Glutamatergic neuron (in vitro differentiated cells): ENCODE measurements around the gene CKB. TPM values are rescaled to one million over a fixed set of nuclear protein-coding genes. Genes with fewer than 3 reads are reported as not detected.

Experiments
- DNase-seq: peaks from one replicate; pipeline ENCODE4 v3.0.0; 2022
- H3K27ac Mint-ChIP-seq: one replicate; pipeline ENCODE4 v1.8.0; 2020; ENCODE audit warnings: mild to moderate bottlenecking, mixed read lengths, inconsistent platforms; ENCODE audit not compliant: unreplicated experiment
- H3K27me3 Mint-ChIP-seq: one replicate; pipeline ENCODE4 v1.8.0; 2020; ENCODE audit warnings: mild to moderate bottlenecking, moderate library complexity, mixed read lengths, inconsistent platforms; ENCODE audit not compliant: unreplicated experiment
- H3K36me3 Mint-ChIP-seq: one replicate; pipeline ENCODE4 v1.8.0; 2020; ENCODE audit warnings: mild to moderate bottlenecking, mixed read lengths, inconsistent platforms; ENCODE audit not compliant: unreplicated experiment
- H3K4me1 Mint-ChIP-seq: one replicate; pipeline ENCODE4 v1.8.0; 2020; ENCODE audit warnings: mild to moderate bottlenecking, low read depth, mixed read lengths, inconsistent platforms; ENCODE audit not compliant: unreplicated experiment
- H3K4me3 Mint-ChIP-seq: one replicate; pipeline ENCODE4 v1.8.0; 2020; ENCODE audit warnings: mild to moderate bottlenecking, mixed read lengths, inconsistent platforms; ENCODE audit not compliant: unreplicated experiment
- H3K9me3 Mint-ChIP-seq: one replicate; pipeline ENCODE4 v1.8.0; 2020; ENCODE audit warnings: mild to moderate bottlenecking, moderate library complexity, mixed read lengths, inconsistent platforms; ENCODE audit not compliant: unreplicated experiment
- CTCF ChIP-seq: fragments of 200-600 bp; sonication (generic); IDR thresholded peaks from one replicate; pipeline ENCODE4 v1.5.0; 2021; ENCODE audit not compliant: partially characterized antibody, unreplicated experiment
- total RNA-seq: library from RNA; stranded (reverse); fragmentation: NEBNext Ultra II Directional; extraction: Animal tissue kit (Norgen Biotek cat#: 25700); gene quantifications from one replicate; pipeline ENCODE4 v1.2.1, GENCODE V29; 2021; ENCODE audit not compliant: unreplicated experiment

Gene CKB
- total RNA-seq, 1 donor from 2014 or later = 2,561 TPM

- DNase-seq = no peak
- H3K4me3 Mint-ChIP-seq = peak overlapping the region; percentile 77
- peak overlapping the region; percentile 86 for H3K27ac Mint-ChIP-seq
- no peak for TF ChIP-seq CTCF
- no peaks in the 10 kb centered on the region for H3K36me3 Mint-ChIP-seq
- H3K9me3 Mint-ChIP-seq = peaks cover 28% of the 10 kb centered on the region
- peaks cover 12% of the 10 kb centered on the region for H3K4me1 Mint-ChIP-seq
- peaks cover 22% of the 10 kb centered on the region for H3K27me3 Mint-ChIP-seq
Observed at GRCh38 chr14:103519043-103519836, 3.4 kb downstream of the CKB start.

DNA sequence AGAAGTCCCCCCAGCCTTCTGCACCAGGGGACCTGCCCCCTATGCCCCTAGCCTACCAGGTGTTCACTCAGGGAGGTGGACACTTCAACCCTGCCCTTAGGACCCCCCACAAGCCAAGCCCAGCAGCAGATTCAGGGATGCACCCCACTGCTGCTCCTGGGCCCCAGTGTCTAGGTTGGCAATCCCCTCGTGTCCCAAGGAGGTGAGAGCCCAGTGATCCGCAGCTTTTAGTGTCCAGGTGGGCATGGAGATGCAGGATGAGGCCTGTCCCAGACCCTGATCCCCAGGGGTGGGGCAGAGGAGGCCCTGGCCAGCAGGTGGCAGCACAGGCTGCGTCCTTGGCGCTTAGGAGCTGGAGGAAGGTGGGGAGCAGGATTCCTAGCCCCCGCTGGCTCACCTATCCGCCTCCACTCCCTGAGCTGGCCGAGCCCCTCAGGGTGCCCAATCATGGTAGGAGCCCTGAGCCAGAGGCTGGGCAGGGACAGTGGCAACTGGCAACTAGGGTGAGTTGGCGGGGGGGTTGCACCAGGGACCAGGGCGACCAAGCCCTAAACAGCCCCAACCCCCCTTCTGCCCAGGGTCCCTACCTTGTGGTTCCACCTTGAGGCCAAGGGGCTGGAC is 4.1 kb downstream of the CKB start:
- DNase-seq = peak; percentile 83
- peak overlapping the region; percentile 86 for H3K27ac Mint-ChIP-seq
- H3K36me3 Mint-ChIP-seq = no peaks in the 10 kb centered on the region
- peak overlapping the region; percentile 77 for H3K4me3 Mint-ChIP-seq
- TF ChIP-seq CTCF = peak; percentile 85
- H3K4me1 Mint-ChIP-seq = peaks cover 9% of the 10 kb centered on the region
- H3K27me3 Mint-ChIP-seq = peaks cover 17% of the 10 kb centered on the region
- H3K9me3 Mint-ChIP-seq = peaks cover 26% of the 10 kb centered on the region

DNA sequence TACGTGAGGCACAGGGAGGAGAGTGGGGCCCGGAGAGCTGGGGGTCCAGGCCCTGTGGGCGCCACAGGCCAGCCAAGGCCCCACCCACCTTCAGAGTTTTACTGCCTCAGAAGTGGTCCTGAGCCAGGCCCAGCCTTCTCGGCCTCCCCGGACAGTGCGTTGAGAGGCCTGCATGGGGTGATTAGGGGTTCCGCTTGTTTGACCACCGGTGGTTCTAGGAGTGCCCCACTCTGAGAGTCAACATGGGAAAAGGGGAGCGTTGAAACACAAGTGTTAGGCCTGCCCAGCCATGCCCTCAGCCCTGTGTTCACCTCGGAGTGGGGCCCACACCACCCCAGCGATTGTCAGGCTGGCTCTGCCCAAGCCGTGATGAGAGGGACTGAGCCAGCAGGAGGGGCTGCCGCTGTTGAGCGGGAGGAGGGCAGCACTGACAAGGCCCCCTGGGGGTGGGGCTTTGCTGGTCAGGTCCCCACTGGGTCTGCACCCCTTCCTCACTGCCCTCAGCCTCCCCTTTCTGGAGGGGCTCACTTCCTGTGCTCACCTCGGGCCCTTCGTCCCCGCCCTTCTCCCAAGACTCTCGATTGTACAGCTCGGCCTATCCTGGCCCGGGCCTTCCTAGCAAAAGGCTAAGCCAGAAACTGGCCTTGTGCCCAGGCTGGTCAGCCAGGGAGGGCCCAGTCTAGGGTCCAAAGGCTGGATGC is 4.8 kb downstream of the CKB start:
- Mint-ChIP-seq H3K4me1 (peaks cover 8% of the 10 kb centered on the region), H3K27ac (peak overlapping the region; percentile 64), H3K36me3 (no peaks in the 10 kb centered on the region), H3K9me3 (peaks cover 24% of the 10 kb centered on the region), H3K4me3 (no peak overlapping the region), H3K27me3 (peaks cover 15% of the 10 kb centered on the region)
- no peak for DNase-seq
- no peak for TF ChIP-seq CTCF

- TF ChIP-seq CTCF = no peak
- no peak for DNase-seq
- Mint-ChIP-seq H3K27ac (peak overlapping the region; percentile 64), H3K27me3 (peaks cover 15% of the 10 kb centered on the region), H3K4me1 (peaks cover 8% of the 10 kb centered on the region), H3K9me3 (peaks cover 24% of the 10 kb centered on the region), H3K36me3 (no peaks in the 10 kb centered on the region), H3K4me3 (no peak overlapping the region)
Observed at GRCh38 chr14:103517174-103517566, 5.5 kb downstream of the CKB start.
